Kidney (tissue), 14 donors: ENCODE measurements around the gene FBLN1. TPM values are rescaled to one million over a fixed set of nuclear protein-coding genes. Genes with fewer than 3 reads are reported as not detected.

Experiments used
- DNase-seq, 5 donors: peaks; one replicate each; pipeline ENCODE4 v3.0.0-alpha.2; 2013 to 2020
- FAIRE-seq: peaks from 2 replicates; lab custom pipeline; 2012; peaks lifted over from hg19 to GRCh38; lab: Jason Lieb, UNC
- H3K27ac ChIP-seq, 2 donors: one replicate each; pipeline ENCODE4 v1.7.0; 2013; ENCODE audit warnings: low read depth in 2 of 2, low read length in 2 of 2, inconsistent platforms in 1 of 2
- H3K27me3 ChIP-seq: one replicate; pipeline ENCODE4 v1.7.1; 2013; ENCODE audit warnings: low read length, inconsistent platforms; ENCODE audit not compliant: control insufficient read depth, insufficient read depth
- H3K36me3 ChIP-seq, 3 donors: one replicate each; pipeline versions ENCODE4 v1.7.0 to v1.7.1; 2013; ENCODE audit warnings: low read length in 3 of 3, control low read depth in 1 of 3, inconsistent platforms in 1 of 3; ENCODE audit not compliant: insufficient read depth in 3 of 3, control insufficient read depth in 2 of 3
- H3K4me1 ChIP-seq, 3 donors: one replicate each; pipeline versions ENCODE4 v1.7.0 to v1.7.1; 2013; ENCODE audit warnings: low read length in 3 of 3, inconsistent platforms in 1 of 3, low read depth in 1 of 3; ENCODE audit not compliant: control insufficient read depth in 2 of 3, insufficient read depth in 2 of 3
- H3K4me3 ChIP-seq, 3 donors: one replicate each; pipeline versions ENCODE4 v1.7.0 to v1.8.1; 2013; ENCODE audit warnings: low read length in 3 of 3, control low read depth in 1 of 3, inconsistent platforms in 1 of 3
- H3K9ac ChIP-seq, 3 donors: one replicate each; pipeline versions ENCODE4 v1.7.0 to v1.7.1; 2013; ENCODE audit warnings: low read length in 3 of 3, control low read depth in 1 of 3, inconsistent platforms in 1 of 3
- H3K9me3 ChIP-seq, 3 donors: one replicate each; pipeline versions ENCODE4 v1.7.0 to v1.7.1; 2013; ENCODE audit warnings: low read length in 3 of 3, control low read depth in 1 of 3, inconsistent platforms in 1 of 3; ENCODE audit not compliant: control insufficient read depth in 2 of 3, insufficient read depth in 1 of 3
- intact Hi-C: fragments of 100-400 bp; cut with DNase I; formaldehyde crosslinking; loops from one replicate; pipeline ENCODE4 v1.11.1; 2022
- polyA plus RNA-seq: library from polyadenylated mRNA; stranded (reverse); fragments of 350-450 nt; fragmentation: Illumina TruSeq; extraction: RNeasy Lipid Tissue Mini Kit (QIAGEN cat#74804); gene quantifications from one replicate; pipeline ENCODE4 v1.2.3, GENCODE V29; 2014; ENCODE audit warnings: low read depth, low replicate concordance; ENCODE audit not compliant: insufficient read depth
- total RNA-seq: library from RNA; stranded (reverse); fragmentation: NEBNext Ultra II Directional; extraction: Animal tissue kit (Norgen Biotek cat#: 25700); gene quantifications from one replicate; pipeline ENCODE4 v1.2.1, GENCODE V29; 2021
- TF ChIP-seq, protein P1 (sequence below): IDR thresholded peaks from 3 replicates; pipeline ENCODE4 v1.5.1; 2012; ENCODE audit warnings: mild to moderate bottlenecking, moderate library complexity, borderline replicate concordance; ENCODE audit not compliant: insufficient read depth; ENCODE audit errors: extremely low read depth
- donor health status: control.
- donor health status: control.
- donor health status: control.
- donor health status: control.
- donor health status: control.
- donor health status: DM: yes; HTN: yes; CAD: no.
- donor health status: Normal renal cell carcinoma (clear cell type).

The FBLN1 gene
- total and polyA plus RNA-seq, 2 donors from 2014 or later, result 23.3 to 105 TPM

GRCh38 chr22:45648301-45649117 lies 145.8 kb downstream of the FBLN1 start:
- H3K27ac ChIP-seq, result no peak overlapping the region
- H3K9me3 ChIP-seq, result no peaks in the 10 kb centered on the region
- no peak overlapping the region for H3K9ac ChIP-seq
- FAIRE-seq (no peak), DNase-seq (no peak)
- intact Hi-C loops, result loop anchor here (10.0 kb wide), 1 partner anchor 64 kb away; no protein-coding TSS in a partner anchor
- no peak overlapping the region for H3K4me3 ChIP-seq
- H3K27me3 ChIP-seq, result no peaks in the 10 kb centered on the region
- TF ChIP-seq, protein P1, sequence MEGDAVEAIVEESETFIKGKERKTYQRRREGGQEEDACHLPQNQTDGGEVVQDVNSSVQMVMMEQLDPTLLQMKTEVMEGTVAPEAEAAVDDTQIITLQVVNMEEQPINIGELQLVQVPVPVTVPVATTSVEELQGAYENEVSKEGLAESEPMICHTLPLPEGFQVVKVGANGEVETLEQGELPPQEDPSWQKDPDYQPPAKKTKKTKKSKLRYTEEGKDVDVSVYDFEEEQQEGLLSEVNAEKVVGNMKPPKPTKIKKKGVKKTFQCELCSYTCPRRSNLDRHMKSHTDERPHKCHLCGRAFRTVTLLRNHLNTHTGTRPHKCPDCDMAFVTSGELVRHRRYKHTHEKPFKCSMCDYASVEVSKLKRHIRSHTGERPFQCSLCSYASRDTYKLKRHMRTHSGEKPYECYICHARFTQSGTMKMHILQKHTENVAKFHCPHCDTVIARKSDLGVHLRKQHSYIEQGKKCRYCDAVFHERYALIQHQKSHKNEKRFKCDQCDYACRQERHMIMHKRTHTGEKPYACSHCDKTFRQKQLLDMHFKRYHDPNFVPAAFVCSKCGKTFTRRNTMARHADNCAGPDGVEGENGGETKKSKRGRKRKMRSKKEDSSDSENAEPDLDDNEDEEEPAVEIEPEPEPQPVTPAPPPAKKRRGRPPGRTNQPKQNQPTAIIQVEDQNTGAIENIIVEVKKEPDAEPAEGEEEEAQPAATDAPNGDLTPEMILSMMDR, result no peak
- H3K36me3 ChIP-seq, result no peaks in the 10 kb centered on the region
- H3K4me1 ChIP-seq, result peaks cover 0 to 5% (median 0%) of the 10 kb centered on the region in 3 donors

GRCh38 chr22:45649809-45650208 lies 147.1 kb downstream of the FBLN1 start:
- no peak for DNase-seq
- Histone ChIP-seq H3K27me3 (no peaks in the 10 kb centered on the region), H3K4me3 (no peak overlapping the region), H3K9ac (no peak overlapping the region), H3K9me3 (no peaks in the 10 kb centered on the region), H3K27ac (no peak overlapping the region), H3K4me1 (peaks cover 0 to 5% (median 0%) of the 10 kb centered on the region in 3 donors), H3K36me3 (no peaks in the 10 kb centered on the region)
- TF ChIP-seq, protein P1, result no peak
- FAIRE-seq, result no peak
- intact Hi-C loops, result loop anchor here (10.0 kb wide), 1 partner anchor 65 kb away; no protein-coding TSS in a partner anchor

DNA sequence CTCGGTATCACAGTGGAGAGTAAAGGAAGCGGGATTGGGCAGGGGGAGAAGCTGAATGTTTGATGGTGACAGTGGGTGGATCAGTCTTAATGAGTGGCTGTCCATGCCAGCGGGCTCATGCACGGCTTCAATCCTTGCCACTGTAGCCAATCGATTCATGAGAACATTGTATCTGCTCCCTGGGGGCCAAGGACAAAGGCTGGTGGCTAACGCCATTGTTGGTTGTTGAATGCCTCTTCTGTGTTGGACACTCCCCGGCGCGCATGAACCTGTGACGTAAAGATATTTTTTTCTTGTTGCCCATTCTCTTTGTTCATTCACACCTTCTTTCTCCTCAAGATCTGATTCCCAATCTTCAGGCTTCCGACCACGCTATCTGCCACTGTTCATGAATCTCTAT lies 148.0 kb downstream of the FBLN1 start:
- no peaks in the 10 kb centered on the region for H3K36me3 ChIP-seq
- H3K27me3 ChIP-seq, result no peaks in the 10 kb centered on the region
- TF ChIP-seq, protein P1, result no peak
- no peak overlapping the region for H3K4me3 ChIP-seq
- DNase-seq, result no peak
- no peaks in the 10 kb centered on the region for H3K4me1 ChIP-seq
- intact Hi-C loops, result no loop called here
- no peak overlapping the region for H3K9ac ChIP-seq
- FAIRE-seq, result no peak
- no peak overlapping the region for H3K27ac ChIP-seq
- no peaks in the 10 kb centered on the region for H3K9me3 ChIP-seq

Other genes with a start within 250 kb of the FBLN1 start
- gene UPK3A, start 217.9 kb upstream of the FBLN1 start, total RNA-seq, result not detected
- not detected for gene UPK3A, start 217.9 kb upstream of the FBLN1 start, polyA plus RNA-seq
- gene FAM118A, start 192.9 kb upstream of the FBLN1 start, total RNA-seq, result 13.0 TPM
- gene FAM118A, start 192.9 kb upstream of the FBLN1 start, polyA plus RNA-seq, result 5.7 TPM
- not detected for gene SMC1B, start 89.3 kb upstream of the FBLN1 start, total RNA-seq
- not detected for gene SMC1B, start 89.3 kb upstream of the FBLN1 start, polyA plus RNA-seq
- 1.0 TPM for gene RIBC2, start 89.2 kb upstream of the FBLN1 start, total RNA-seq
- gene RIBC2, start 89.2 kb upstream of the FBLN1 start, polyA plus RNA-seq, result not detected
- 121 TPM for gene ATXN10, start 169.0 kb downstream of the FBLN1 start, total RNA-seq
- gene ATXN10, start 169.0 kb downstream of the FBLN1 start, polyA plus RNA-seq, result 142 TPM